K562 (cell line): ENCODE data around the gene MLH3.

ENCODE experiments used
- ATF2 ChIP-seq: sonication (generic); formaldehyde crosslinking; IDR thresholded peaks from 2 replicates; pipeline ENCODE4 v1.8.1; 2022; ENCODE audit warnings: missing genetic modification reagents
- CC2D1A ChIP-seq: fragments of 450-650 bp; IDR thresholded peaks from 2 replicates; pipeline ENCODE4 v1.6.1; 2017; ENCODE audit warnings: mild to moderate bottlenecking
- CTCF ChIP-seq, 3 experiments: IDR thresholded peaks in 2 of 3; conservative IDR thresholded peaks in 1 of 3; 2 replicates each; pipeline ENCODE4 v1.5.1; 2011 to 2012; ENCODE audit warnings: low read length in 3 of 3, mild to moderate bottlenecking in 3 of 3, control low read depth in 2 of 3, improper control_type of control experiment in 1 of 3, inconsistent platforms in 1 of 3, low read depth in 1 of 3, mixed read lengths in 1 of 3, moderate library complexity in 1 of 3; ENCODE audit not compliant: insufficient read depth in 2 of 3
- EP300 ChIP-seq: IDR thresholded peaks from 2 replicates; pipeline ENCODE4 v1.6.1; 2012; ENCODE audit warnings: low read length, improper control_type of control experiment
- HMGXB4 ChIP-seq: sonication (generic); formaldehyde crosslinking; IDR thresholded peaks from 2 replicates; pipeline ENCODE4 v1.8.1; 2023; ENCODE audit warnings: mild to moderate bottlenecking, missing genetic modification reagents
- POLR2A ChIP-seq: fragments of 450-650 bp; conservative IDR thresholded peaks from 2 replicates; pipeline ENCODE4 v1.6.1; 2016
- SMARCC2 ChIP-seq: fragments of 450-650 bp; IDR thresholded peaks from 2 replicates; pipeline ENCODE4 v1.6.1; 2017; ENCODE audit warnings: antibody characterized with exemption, moderate library complexity, mild to moderate bottlenecking, low read depth
- TAF1 ChIP-seq: IDR thresholded peaks from 2 replicates; pipeline ENCODE4 v1.6.1; 2011; ENCODE audit warnings: mild to moderate bottlenecking, low read length, moderate library complexity; ENCODE audit not compliant: insufficient read depth, control insufficient read depth, severe bottlenecking; ENCODE audit errors: extremely low read depth
- TSHZ1 ChIP-seq: fragments of 250-450 bp; sonication (Bioruptor Pico); IDR thresholded peaks from 2 replicates; pipeline ENCODE4 v1.4.0; 2020; ENCODE audit warnings: mild to moderate bottlenecking, moderate library complexity
- U2AF1 ChIP-seq: fragments of 200-400 bp; formaldehyde crosslinking; optimal IDR thresholded peaks from 2 replicates; pipeline ENCODE3; 2017; ENCODE audit warnings: mild to moderate bottlenecking, low read depth, low read length, moderate library complexity
- ZNF408 ChIP-seq: fragments of 250-450 bp; sonication (Bioruptor Pico); IDR thresholded peaks from 2 replicates; pipeline ENCODE4 v1.4.0; 2020; ENCODE audit warnings: low read depth, mild to moderate bottlenecking, moderate library complexity
- ZNF584 ChIP-seq: fragments of 200-800 bp; sonication (Bioruptor generic); IDR thresholded peaks from 2 replicates; pipeline ENCODE4 v1.6.1; 2016; ENCODE audit warnings: low read depth, mild to moderate bottlenecking, missing genetic modification characterization, missing compliant biosample characterization

- no peak for TF ChIP-seq ZNF408 (CRISPR knock-in tag)
- no peak for TF ChIP-seq HMGXB4 (CRISPR knock-in tag)
- TF ChIP-seq POLR2A, result no peak
- no peak for TF ChIP-seq ZNF584
- no peak for TF ChIP-seq CTCF (IDR thresholded peaks at IDR 0.05 in 2 of 3, conservative IDR thresholded peaks at IDR 0.05 in 1 of 3; ENCODE audit: insufficient read depth in 2 of 3, low read depth in 1 of 3, low read length in 3 of 3)
- TF ChIP-seq EP300, result no peak
- no peak for TF ChIP-seq CC2D1A
- no peak for TF ChIP-seq TAF1
- TF ChIP-seq SMARCC2, result no peak
- TF ChIP-seq U2AF1, result no peak
- no peak for TF ChIP-seq TSHZ1 (CRISPR knock-in tag)
- no peak for TF ChIP-seq ATF2
Observed at GRCh38 chr14:75067212-75067611, 15.9 kb upstream of the MLH3 start.
